HG03342 (cell line): ENCODE data around the gene MREG.

ENCODE experiments used
- ATAC-seq: cut with Tn5 transposase; IDR thresholded peaks from one replicate; pipeline ENCODE4 v1.9.1; 2021; ENCODE audit warnings: mild to moderate bottlenecking, moderate library complexity; ENCODE audit not compliant: unreplicated experiment

The MREG gene

DNA sequence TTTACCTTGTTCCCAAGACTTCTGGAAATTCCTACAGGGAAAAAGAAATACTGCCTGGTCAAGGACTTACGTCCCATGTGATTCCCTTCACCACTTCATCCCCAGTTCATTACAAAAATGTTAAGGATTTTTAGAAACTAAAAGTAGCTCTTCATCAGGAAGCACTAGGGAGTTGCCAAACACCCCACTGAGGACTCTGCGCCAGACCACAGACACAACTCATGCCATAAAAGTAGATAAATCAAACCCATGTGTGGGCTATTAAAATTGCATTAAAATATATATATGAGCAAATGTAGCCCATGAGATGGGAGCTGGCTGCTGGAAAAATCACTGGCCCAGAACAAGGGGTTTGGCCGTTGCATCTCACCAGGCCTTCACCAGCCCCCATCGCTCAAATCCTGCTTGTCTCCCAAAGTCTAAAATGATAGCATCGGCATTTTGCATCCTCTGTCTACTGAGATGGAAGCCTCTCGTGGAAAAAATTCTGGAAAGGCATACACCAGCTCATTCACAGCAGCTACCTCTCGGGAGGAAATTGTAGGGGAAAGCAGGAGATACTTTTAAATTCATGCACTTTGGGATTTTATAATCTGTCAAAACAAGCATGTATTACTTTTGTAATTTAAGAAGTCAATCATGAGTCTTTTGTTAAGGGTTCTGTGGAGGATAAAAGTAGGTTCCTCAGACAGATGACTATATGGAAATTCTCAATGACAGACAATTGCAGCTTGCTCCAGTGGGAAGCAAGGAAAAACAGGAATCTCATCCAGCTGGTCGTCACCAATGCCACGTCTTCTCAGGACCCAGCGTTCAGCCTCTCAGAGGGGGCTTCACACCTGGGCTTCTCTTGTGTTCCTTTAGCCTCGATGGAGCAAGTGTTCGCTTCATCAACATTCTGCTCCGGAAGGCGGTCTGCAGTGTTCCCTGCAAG is 113.9 kb downstream of the MREG start:
- ATAC-seq, result no peak

DNA sequence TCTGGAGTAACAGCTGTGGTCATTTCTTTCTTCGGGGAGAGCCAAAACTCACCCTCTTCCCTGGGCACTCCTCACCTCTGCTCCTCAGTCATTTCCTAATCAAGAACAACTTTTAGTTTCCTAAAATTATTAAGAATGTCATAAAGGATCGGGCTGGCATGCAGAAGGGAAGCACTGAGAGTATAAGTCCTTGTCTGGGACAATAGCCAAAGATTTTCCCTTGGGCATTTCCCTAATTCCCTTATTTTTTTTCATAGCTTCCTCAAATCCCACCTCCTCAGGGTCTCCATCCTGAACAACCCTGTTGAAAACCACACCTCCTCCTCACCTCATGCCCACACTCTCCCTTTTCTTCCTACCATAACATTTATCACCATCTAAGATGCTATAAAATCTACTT is 115.0 kb downstream of the MREG start:
- no peak for ATAC-seq

DNA sequence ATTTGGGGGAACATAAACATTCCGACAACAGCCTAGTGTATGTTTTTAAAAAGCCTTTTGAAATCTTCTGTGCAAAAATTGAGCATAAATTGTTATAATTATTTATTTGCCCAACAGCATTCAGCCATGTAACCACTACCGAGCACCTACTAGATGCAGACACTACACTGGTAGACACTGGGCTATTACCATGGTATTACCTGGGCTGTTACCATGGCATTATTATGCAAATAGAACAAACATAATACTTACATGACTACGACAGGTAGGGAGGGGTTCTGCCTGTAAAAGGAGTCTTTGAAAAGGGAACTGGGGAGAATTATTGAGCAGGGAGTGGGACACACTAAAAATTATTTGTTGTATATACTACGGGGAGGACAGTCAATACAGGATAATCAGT is 116.4 kb downstream of the MREG start:
- ATAC-seq, result no peak

DNA sequence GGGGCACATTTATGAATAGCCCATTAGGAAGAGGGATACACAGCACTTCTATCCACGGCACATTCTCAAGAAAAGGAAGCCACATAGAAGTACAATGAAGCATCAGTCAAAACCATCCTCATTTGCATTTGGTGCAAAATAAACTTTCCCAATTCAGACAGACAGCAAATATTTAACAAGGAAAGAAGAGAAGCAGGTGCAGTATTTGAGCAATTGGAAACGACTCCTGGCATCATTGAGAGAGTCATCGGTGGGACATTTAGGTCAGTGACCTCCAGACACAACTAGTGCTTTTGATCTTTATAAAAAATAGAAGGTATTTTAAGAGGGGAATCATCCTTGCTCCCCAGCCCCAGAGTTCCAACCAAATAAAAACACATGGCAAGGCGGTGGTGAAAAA is 118.0 kb downstream of the MREG start:
- no peak for ATAC-seq
